ENCODE measurements around the gene ZNF579. TPM values are rescaled to one million over a fixed set of nuclear protein-coding genes. Genes with fewer than 3 reads are reported as not detected.

Gene ZNF579
- total RNA-seq, 1 donor from 2014 or later = 1.8 TPM

- no peak for FAIRE-seq
- TF ChIP-seq, protein P1, sequence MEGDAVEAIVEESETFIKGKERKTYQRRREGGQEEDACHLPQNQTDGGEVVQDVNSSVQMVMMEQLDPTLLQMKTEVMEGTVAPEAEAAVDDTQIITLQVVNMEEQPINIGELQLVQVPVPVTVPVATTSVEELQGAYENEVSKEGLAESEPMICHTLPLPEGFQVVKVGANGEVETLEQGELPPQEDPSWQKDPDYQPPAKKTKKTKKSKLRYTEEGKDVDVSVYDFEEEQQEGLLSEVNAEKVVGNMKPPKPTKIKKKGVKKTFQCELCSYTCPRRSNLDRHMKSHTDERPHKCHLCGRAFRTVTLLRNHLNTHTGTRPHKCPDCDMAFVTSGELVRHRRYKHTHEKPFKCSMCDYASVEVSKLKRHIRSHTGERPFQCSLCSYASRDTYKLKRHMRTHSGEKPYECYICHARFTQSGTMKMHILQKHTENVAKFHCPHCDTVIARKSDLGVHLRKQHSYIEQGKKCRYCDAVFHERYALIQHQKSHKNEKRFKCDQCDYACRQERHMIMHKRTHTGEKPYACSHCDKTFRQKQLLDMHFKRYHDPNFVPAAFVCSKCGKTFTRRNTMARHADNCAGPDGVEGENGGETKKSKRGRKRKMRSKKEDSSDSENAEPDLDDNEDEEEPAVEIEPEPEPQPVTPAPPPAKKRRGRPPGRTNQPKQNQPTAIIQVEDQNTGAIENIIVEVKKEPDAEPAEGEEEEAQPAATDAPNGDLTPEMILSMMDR (IDR thresholded peaks at IDR 0.05; ENCODE audit: insufficient read depth, low read length, severe bottlenecking) = no peak
- Histone ChIP-seq H3K4me3 (ENCODE audit: low read depth, low read length) (no peak overlapping the region), H3K27me3 (ENCODE audit: control insufficient read depth, insufficient read depth, low read length) (peaks cover 4% of the 10 kb centered on the region), H3K36me3 (ENCODE audit: control insufficient read depth, insufficient read depth, low read length) (no peaks in the 10 kb centered on the region)
- DNase-seq (ENCODE audit: low read depth) = no peak
These were observed 13.8 kb downstream of the ZNF579 start for GRCh38 chr19:55566823-55567222.

GRCh38 chr19:55563261-55563690 lies 17.4 kb downstream of the ZNF579 start:
- peaks cover 4% of the 10 kb centered on the region for H3K27me3 ChIP-seq (ENCODE audit: control insufficient read depth, insufficient read depth, low read length)
- no peaks in the 10 kb centered on the region for H3K36me3 ChIP-seq (ENCODE audit: control insufficient read depth, insufficient read depth, low read length)
- no peak for DNase-seq (ENCODE audit: low read depth)
- no peak for FAIRE-seq
- no peak overlapping the region for H3K4me3 ChIP-seq (ENCODE audit: low read depth, low read length)
- TF ChIP-seq, protein P1 (IDR thresholded peaks at IDR 0.05; ENCODE audit: insufficient read depth, low read length, severe bottlenecking) = no peak

DNA sequence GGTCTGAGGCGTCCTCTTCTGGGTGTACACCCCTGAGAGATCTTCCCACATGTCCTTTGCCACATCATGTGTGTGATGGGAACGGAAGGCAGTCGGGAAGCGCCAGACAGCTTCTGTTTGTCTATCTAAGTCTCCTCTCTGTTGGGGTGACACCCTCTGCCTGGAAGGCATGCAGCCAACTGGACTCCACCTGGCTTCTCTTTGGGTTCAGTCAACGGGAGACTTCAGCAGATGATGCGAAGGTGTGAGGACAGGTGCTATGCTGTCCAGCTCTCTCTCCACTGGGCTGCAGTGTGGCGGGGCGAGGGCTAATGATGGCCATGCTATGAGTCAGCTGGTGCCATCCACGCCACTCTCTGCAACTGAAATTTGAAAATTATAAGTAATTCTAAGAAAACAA lies 21.0 kb downstream of the ZNF579 start:
- no peak for DNase-seq (ENCODE audit: low read depth)
- H3K27me3 ChIP-seq (ENCODE audit: control insufficient read depth, insufficient read depth, low read length) = peaks cover 4% of the 10 kb centered on the region
- no peak for FAIRE-seq
- H3K4me3 ChIP-seq (ENCODE audit: low read depth, low read length) = no peak overlapping the region
- H3K36me3 ChIP-seq (ENCODE audit: control insufficient read depth, insufficient read depth, low read length) = no peaks in the 10 kb centered on the region
- TF ChIP-seq, protein P1 (IDR thresholded peaks at IDR 0.05; ENCODE audit: insufficient read depth, low read length, severe bottlenecking) = no peak

DNA sequence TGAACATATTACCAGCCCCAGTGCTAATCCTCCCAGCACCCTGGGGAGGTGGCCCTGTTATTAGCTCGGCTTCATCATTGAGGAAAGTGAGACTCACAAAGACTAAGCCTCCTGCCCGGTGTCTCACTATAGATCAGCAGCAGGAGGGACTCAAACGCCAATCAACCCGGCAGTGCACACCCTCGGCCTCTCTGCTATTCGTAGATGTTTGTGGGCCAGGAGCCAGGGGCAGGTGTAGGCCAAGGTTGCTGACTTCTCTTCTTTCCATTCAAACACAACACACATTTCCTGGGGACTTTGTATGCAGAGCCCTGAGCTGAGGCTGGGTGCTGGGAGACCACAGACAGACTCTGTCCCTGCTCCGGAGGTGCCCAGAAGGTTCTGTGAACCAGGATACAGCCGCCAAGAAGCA lies 25.9 kb downstream of the ZNF579 start:
- TF ChIP-seq, protein P1 (IDR thresholded peaks at IDR 0.05; ENCODE audit: insufficient read depth, low read length, severe bottlenecking) = no peak
- H3K4me3 ChIP-seq (ENCODE audit: low read depth, low read length) = no peak overlapping the region
- no peak for DNase-seq (ENCODE audit: low read depth)
- no peak for FAIRE-seq
- no peaks in the 10 kb centered on the region for H3K36me3 ChIP-seq (ENCODE audit: control insufficient read depth, insufficient read depth, low read length)
- H3K27me3 ChIP-seq (ENCODE audit: control insufficient read depth, insufficient read depth, low read length) = no peaks in the 10 kb centered on the region

DNA sequence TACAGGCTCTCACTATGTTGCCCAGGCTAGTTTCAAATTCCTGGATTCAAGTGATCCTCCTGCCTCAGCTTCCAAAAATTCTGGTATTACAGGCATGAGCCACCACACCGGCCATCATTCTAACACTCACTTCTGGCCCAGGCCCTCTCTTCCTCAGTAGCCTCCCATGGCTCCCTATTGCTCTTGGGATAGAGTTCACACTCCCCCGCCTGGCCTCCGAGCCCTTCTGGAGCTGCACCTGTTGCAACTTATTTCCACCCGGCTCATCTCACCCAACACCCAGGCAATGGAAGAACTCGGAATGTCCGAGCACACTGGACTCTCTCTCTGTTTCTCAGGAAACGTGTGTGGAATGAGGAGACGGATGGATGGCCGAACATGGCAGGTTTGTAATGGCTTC lies 26.3 kb downstream of the ZNF579 start:
- H3K27me3 ChIP-seq (ENCODE audit: control insufficient read depth, insufficient read depth, low read length) = no peaks in the 10 kb centered on the region
- no peak overlapping the region for H3K4me3 ChIP-seq (ENCODE audit: low read depth, low read length)
- FAIRE-seq (no peak), DNase-seq (ENCODE audit: low read depth) (no peak)
- TF ChIP-seq, protein P1 (IDR thresholded peaks at IDR 0.05; ENCODE audit: insufficient read depth, low read length, severe bottlenecking) = no peak
- no peaks in the 10 kb centered on the region for H3K36me3 ChIP-seq (ENCODE audit: control insufficient read depth, insufficient read depth, low read length)

All from bronchial epithelial cell (primary cell).